ENCODE data around the gene INPP5A. TPM values are rescaled to one million over a fixed set of nuclear protein-coding genes. Genes with fewer than 3 reads are reported as not detected.

The INPP5A gene
- total RNA-seq, 1 experiment from 2014 or later, result 44.5 TPM

GRCh38 chr10:132765435-132765834 lies 227.8 kb downstream of the INPP5A start:
- intact Hi-C loops (cut with micrococcal nuclease; ENCODE audit: unreplicated experiment), result no loop called here
- no TSS peak for BruUV-seq (replicated peaks)
- Mint-ChIP-seq H3K36me3 (ENCODE audit: insufficient read depth, unreplicated experiment) (peaks cover 7% of the 10 kb centered on the region), H3K4me1 (ENCODE audit: low read depth, unreplicated experiment) (no peaks in the 10 kb centered on the region), H3K27me3 (ENCODE audit: insufficient read depth, unreplicated experiment) (no peaks in the 10 kb centered on the region), H3K27ac (ENCODE audit: unreplicated experiment) (no peak overlapping the region), H3K9me3 (ENCODE audit: unreplicated experiment) (no peaks in the 10 kb centered on the region), H3K4me3 (ENCODE audit: unreplicated experiment) (no peak overlapping the region)
- no peak for DNase-seq
- no peaks in the 10 kb centered on the region for H3K4me1 ChIP-seq
- ChIA-PET CTCF (no interaction called here), POLR2A (no interaction called here)
- H3K9me3 ChIP-seq, result no peaks in the 10 kb centered on the region
- H3K36me3 ChIP-seq (ENCODE audit: control insufficient read depth, insufficient read depth, low read length), result no peaks in the 10 kb centered on the region; the same call in 1 of the 2 replicates
- no peak overlapping the region for H3K4me3 ChIP-seq (ENCODE audit: low read depth, low read length)
- no peaks in the 10 kb centered on the region for H3K27me3 ChIP-seq (replicated peaks; ENCODE audit: control insufficient read depth, insufficient read depth, low read length)
- TF ChIP-seq CTCF (IDR thresholded peaks at IDR 0.05; ENCODE audit: insufficient read depth in 1 of 2, low read depth in 1 of 2, low read length in 1 of 2, severe bottlenecking in 1 of 2, unreplicated experiment in 1 of 2), result no peak

DNA sequence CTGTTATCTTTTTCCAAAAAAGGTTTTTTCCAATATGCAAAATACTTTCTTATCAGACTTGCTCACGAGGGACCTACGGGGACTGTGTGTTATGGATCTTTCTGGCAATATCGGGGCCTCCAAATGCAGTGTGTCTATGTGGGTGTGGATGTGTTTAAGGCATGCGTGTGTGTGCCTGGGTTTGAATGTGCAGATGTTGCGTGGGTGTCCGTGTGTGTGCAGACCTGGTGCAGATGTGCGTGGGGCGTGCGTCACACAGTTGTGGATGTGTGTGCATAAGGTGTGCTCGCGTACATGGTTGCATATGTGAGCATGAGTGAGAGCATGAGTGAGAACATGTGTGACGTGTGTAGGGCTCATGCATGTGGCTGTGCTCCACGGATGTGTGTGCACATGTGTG lies 228.7 kb downstream of the INPP5A start:
- BruUV-seq (replicated peaks), result no TSS peak
- DNase-seq, result no peak
- intact Hi-C loops (cut with micrococcal nuclease; ENCODE audit: unreplicated experiment), result no loop called here
- no peaks in the 10 kb centered on the region for H3K4me1 ChIP-seq
- peaks cover 7% of the 10 kb centered on the region for H3K36me3 Mint-ChIP-seq (ENCODE audit: insufficient read depth, unreplicated experiment)
- no peaks in the 10 kb centered on the region for H3K27me3 ChIP-seq (replicated peaks; ENCODE audit: control insufficient read depth, insufficient read depth, low read length)
- no peaks in the 10 kb centered on the region for H3K9me3 Mint-ChIP-seq (ENCODE audit: unreplicated experiment)
- no peak for TF ChIP-seq CTCF (IDR thresholded peaks at IDR 0.05; ENCODE audit: insufficient read depth in 1 of 2, low read depth in 1 of 2, low read length in 1 of 2, severe bottlenecking in 1 of 2, unreplicated experiment in 1 of 2)
- H3K4me3 ChIP-seq (ENCODE audit: low read depth, low read length), result no peak overlapping the region
- H3K4me1 Mint-ChIP-seq (ENCODE audit: low read depth, unreplicated experiment), result no peaks in the 10 kb centered on the region
- H3K27me3 Mint-ChIP-seq (ENCODE audit: insufficient read depth, unreplicated experiment), result no peaks in the 10 kb centered on the region
- CTCF ChIA-PET, result no interaction called here
- POLR2A ChIA-PET, result no interaction called here
- H3K27ac Mint-ChIP-seq (ENCODE audit: unreplicated experiment), result no peak overlapping the region
- H3K9me3 ChIP-seq, result no peaks in the 10 kb centered on the region
- no peak overlapping the region for H3K4me3 Mint-ChIP-seq (ENCODE audit: unreplicated experiment)
- H3K36me3 ChIP-seq (ENCODE audit: control insufficient read depth, insufficient read depth, low read length), result no peaks in the 10 kb centered on the region; the same call in 1 of the 2 replicates

DNA sequence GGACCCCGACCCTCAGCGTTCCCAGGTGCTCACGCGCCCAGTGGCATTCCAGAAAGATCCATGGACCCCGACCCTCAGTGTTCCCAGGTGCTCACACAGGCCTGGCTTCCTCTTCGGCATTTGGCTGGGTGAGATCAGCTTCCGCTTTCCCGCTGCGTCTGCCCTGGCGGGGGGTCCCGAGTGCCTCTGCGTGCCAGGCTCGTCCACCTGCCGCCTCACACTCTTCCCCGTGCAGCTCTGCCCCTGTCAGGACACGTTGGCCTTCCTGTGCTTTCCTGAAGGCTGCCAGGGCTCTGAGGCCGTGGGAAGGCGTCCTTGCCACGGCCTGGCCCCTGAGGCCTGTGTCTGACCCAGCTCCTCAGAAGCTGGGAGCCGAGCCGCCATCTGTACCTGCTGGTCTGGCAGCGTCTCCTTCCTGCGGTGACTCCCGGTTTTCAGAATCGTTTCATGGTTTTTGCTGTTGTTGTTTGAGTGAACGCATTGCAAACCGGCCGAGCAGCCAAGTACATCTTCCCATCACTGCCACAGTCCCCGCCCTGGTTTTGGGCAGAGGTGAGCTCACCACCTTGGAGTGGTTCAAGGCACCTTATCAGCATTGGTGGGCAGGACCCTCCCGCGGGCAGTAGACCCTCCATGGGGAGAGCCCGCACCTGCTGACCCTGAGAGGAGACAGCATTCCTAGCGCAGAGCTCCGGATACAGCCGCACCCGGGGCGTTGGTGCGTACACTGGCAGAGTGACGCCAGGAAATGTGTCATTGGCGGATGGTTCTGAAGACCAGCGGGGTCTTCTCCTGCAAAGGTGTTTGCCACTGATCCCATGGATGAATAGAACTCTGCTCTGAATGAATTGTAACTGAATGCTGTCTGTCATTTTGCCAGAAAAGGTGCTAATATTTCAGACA lies 231.0 kb downstream of the INPP5A start:
- H3K36me3 ChIP-seq (ENCODE audit: control insufficient read depth, insufficient read depth, low read length), result no peaks in the 10 kb centered on the region
- Mint-ChIP-seq H3K4me1 (ENCODE audit: low read depth, unreplicated experiment) (no peaks in the 10 kb centered on the region), H3K4me3 (ENCODE audit: unreplicated experiment) (no peak overlapping the region), H3K9me3 (ENCODE audit: unreplicated experiment) (no peaks in the 10 kb centered on the region), H3K27me3 (ENCODE audit: insufficient read depth, unreplicated experiment) (no peaks in the 10 kb centered on the region), H3K36me3 (ENCODE audit: insufficient read depth, unreplicated experiment) (peaks cover 7% of the 10 kb centered on the region), H3K27ac (ENCODE audit: unreplicated experiment) (no peak overlapping the region)
- no peak overlapping the region for H3K4me3 ChIP-seq (ENCODE audit: low read depth, low read length)
- BruUV-seq (replicated peaks), result no TSS peak
- ChIA-PET CTCF (no interaction called here), POLR2A (no interaction called here)
- no peak for DNase-seq
- intact Hi-C loops (cut with micrococcal nuclease; ENCODE audit: unreplicated experiment), result no loop called here
- H3K4me1 ChIP-seq, result no peaks in the 10 kb centered on the region
- TF ChIP-seq CTCF (IDR thresholded peaks at IDR 0.05; ENCODE audit: insufficient read depth in 1 of 2, low read depth in 1 of 2, low read length in 1 of 2, severe bottlenecking in 1 of 2, unreplicated experiment in 1 of 2), result no peak
- 0 out of 2 replicates have a peak, but pooled peaks cover 3% of the 10 kb centered on the region for H3K9me3 ChIP-seq
- H3K27me3 ChIP-seq (replicated peaks; ENCODE audit: control insufficient read depth, insufficient read depth, low read length), result no peaks in the 10 kb centered on the region
